ENCODE measurements around the gene TNS2. TPM values are rescaled to one million over a fixed set of nuclear protein-coding genes. Genes with fewer than 3 reads are reported as not detected.

TNS2 gene, protein sequence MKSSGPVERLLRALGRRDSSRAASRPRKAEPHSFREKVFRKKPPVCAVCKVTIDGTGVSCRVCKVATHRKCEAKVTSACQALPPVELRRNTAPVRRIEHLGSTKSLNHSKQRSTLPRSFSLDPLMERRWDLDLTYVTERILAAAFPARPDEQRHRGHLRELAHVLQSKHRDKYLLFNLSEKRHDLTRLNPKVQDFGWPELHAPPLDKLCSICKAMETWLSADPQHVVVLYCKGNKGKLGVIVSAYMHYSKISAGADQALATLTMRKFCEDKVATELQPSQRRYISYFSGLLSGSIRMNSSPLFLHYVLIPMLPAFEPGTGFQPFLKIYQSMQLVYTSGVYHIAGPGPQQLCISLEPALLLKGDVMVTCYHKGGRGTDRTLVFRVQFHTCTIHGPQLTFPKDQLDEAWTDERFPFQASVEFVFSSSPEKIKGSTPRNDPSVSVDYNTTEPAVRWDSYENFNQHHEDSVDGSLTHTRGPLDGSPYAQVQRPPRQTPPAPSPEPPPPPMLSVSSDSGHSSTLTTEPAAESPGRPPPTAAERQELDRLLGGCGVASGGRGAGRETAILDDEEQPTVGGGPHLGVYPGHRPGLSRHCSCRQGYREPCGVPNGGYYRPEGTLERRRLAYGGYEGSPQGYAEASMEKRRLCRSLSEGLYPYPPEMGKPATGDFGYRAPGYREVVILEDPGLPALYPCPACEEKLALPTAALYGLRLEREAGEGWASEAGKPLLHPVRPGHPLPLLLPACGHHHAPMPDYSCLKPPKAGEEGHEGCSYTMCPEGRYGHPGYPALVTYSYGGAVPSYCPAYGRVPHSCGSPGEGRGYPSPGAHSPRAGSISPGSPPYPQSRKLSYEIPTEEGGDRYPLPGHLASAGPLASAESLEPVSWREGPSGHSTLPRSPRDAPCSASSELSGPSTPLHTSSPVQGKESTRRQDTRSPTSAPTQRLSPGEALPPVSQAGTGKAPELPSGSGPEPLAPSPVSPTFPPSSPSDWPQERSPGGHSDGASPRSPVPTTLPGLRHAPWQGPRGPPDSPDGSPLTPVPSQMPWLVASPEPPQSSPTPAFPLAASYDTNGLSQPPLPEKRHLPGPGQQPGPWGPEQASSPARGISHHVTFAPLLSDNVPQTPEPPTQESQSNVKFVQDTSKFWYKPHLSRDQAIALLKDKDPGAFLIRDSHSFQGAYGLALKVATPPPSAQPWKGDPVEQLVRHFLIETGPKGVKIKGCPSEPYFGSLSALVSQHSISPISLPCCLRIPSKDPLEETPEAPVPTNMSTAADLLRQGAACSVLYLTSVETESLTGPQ (N-terminal part only)
- total RNA-seq: 25.1 and 34.7 TPM in 2 replicates

DNA sequence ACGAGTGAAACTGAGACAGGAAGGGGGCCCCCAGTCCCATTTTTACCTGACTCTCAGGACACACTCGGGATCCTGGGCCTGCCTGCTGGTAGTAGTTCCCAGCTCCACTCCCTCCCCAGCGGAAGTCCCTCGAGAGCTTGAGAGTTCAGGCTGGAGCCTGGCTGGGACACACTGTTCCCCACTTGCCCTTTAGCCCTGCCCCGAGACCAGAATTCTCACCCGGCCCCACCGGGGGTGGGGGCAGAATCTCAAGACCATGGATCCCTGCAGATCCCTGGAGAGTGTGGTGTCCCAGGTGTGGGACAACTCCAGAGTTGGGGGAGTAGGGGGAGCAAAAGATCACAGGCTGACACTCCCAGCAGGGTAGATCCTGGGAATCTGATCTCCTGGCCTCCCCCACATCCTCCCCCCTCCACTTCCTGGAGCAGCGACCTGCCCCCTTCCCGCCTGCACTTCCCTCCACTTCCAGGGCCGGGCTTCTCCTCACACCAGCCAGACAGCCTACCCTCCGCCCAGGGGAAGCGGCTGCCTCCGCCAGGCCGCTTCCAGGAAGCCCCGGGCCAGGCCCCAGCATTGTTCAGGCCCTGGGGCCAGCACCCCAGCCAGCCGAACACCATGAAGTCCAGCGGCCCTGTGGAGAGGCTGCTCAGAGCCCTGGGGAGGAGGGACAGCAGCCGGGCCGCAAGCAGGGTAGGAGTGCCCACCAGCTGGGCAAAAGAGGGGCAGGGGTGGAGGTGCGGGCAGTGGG lies at the start of gene TNS2:
Gene TNS2 (plus strand): TSS at position 495 of the 748 bp plus-strand sequence. CDS start 121 bp downstream, at position 616.

GRCh38 chr12:53005986-53006809 lies 43.7 kb upstream of the TNS2 start, which contains the start of gene EIF4B:
EIF4B (plus strand) TSS chr12:53006456; CDS start chr12:53006484, 28 bp downstream.

GRCh38 chr12:53079226-53080117 lies 29.6 kb downstream of the TNS2 start, which contains the start of gene SPRYD3:
SPRYD3 (minus strand) TSS chr12:53079390; CDS start chr12:53079333, 57 bp downstream.

GRCh38 chr12:53097564-53098353 lies 47.9 kb downstream of the TNS2 start, which contains the start of gene IGFBP6:
IGFBP6 (plus strand) TSS chr12:53097667; CDS start chr12:53097718, 51 bp downstream.

GRCh38 chr12:53102883-53103807 lies 53.3 kb downstream of the TNS2 start, which contains the start of gene SOAT2:
SOAT2 (plus strand) TSS chr12:53103486; CDS start chr12:53103578, 92 bp downstream.

Other genes with a start within 250 kb of the TNS2 start
- gene KRT4, start 235.9 kb upstream of the TNS2 start, total RNA-seq: not detected in 2 replicates
- gene KRT79, start 215.8 kb upstream of the TNS2 start, total RNA-seq: under 0.01 TPM in 1 of 2 replicates, not detected in the other
- gene KRT78, start 201.1 kb upstream of the TNS2 start, total RNA-seq: not detected in 2 replicates
- gene KRT8, start 145.0 kb upstream of the TNS2 start, total RNA-seq: 12.1 and 18.6 TPM in 2 replicates
- gene KRT18, start 100.9 kb upstream of the TNS2 start, total RNA-seq: 214 and 462 TPM in 2 replicates
- 1,057 and 1,863 TPM in 2 replicates for gene EIF4B, start 43.6 kb upstream of the TNS2 start, total RNA-seq
- 30.7 and 43.3 TPM in 2 replicates for gene SPRYD3, start 29.3 kb downstream of the TNS2 start, total RNA-seq
- gene IGFBP6, start 47.6 kb downstream of the TNS2 start, total RNA-seq: 561 and 1,794 TPM in 2 replicates
- 0.19 TPM in 1 of 2 replicates, not detected in the other for gene SOAT2, start 53.4 kb downstream of the TNS2 start, total RNA-seq
- gene ZNF740, start 130.7 kb downstream of the TNS2 start, total RNA-seq: 13.0 and 14.4 TPM in 2 replicates
- gene CSAD, start 130.9 kb downstream of the TNS2 start, total RNA-seq: 5.0 and 13.0 TPM in 2 replicates
- gene ITGB7, start 157.2 kb downstream of the TNS2 start, total RNA-seq: 0.19 and 0.56 TPM in 2 replicates
- 14.4 and 21.9 TPM in 2 replicates for gene RARG, start 182.1 kb downstream of the TNS2 start, total RNA-seq
- 2.0 and 10.0 TPM in 2 replicates for gene ESPL1, start 218.2 kb downstream of the TNS2 start, total RNA-seq
- gene PFDN5, start 245.5 kb downstream of the TNS2 start, total RNA-seq: 735 and 1,031 TPM in 2 replicates
- 38.6 and 50.0 TPM in 2 replicates for gene MYG1, start 249.6 kb downstream of the TNS2 start, total RNA-seq

Measured in regular cardiac myocyte (primary cell).